ENCODE data around the gene PRDM16. TPM values are rescaled to one million over a fixed set of nuclear protein-coding genes. Genes with fewer than 3 reads are reported as not detected.

Gene PRDM16
- total RNA-seq, 1 experiment from 2014 or later: not detected

DNA sequence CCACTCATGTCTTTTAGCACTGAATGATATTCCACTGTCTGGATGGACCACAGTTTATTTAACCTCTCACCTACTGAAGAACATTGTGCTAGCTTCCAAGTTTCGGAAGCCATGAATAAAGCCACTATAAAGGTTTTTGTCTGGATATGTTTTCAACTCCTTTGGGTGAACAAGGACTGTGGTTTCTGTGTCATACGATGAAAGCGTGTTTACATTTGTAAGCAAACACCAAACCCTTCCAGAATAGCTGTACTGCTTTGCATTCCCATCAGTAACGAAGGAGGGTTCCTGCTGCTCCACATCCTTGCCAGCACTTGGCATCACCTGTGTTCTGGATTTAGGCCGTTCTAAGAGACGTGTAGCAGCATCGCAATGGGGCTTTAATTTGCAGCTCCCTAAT lies 374.8 kb downstream of the PRDM16 start:
- no peak for DNase-seq (ENCODE audit: low read depth)

DNA sequence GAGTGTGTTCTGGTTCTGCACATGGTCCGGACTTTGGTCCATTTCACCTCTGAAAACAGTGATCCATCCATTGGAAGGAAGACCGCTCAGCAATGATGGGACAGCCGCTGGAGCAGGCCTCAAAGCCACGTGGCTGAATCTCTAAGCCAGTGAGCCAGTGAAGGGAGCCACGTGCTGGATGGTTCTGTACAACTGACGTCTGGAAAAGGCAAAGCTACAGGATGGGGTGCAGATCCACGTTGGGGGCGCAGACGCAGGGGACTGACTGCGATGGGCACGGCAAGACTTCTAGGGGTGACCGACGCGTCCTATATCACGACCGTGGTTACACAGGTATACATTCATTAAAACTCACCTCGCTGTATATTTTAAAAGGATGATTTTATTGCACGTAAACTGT lies 375.3 kb downstream of the PRDM16 start:
- DNase-seq (ENCODE audit: low read depth): no peak

DNA sequence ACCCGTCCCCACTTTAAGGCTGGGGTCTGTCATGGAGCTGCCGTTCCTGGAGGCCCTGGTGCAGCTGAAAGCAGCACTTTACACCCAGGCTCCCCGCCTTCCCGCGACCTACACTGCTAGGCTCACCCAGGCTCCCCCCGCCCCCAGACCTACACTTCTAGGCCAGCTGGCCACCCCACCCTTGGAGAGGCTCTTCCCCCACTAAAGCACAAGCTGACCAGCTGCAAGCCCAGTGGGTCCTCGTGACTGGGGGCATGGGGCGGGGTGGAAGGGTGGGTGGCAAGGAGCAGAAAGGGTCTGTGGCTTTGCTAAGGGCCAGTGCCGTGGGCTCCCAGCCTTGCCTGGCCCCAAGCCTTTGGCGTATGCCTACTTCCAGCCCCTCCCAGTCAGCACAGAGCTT lies 375.7 kb downstream of the PRDM16 start:
- DNase-seq (ENCODE audit: low read depth): no peak

- DNase-seq (ENCODE audit: low read depth): no peak
Observed at GRCh38 chr1:3450202-3450863, 381.3 kb downstream of the PRDM16 start.

- DNase-seq (ENCODE audit: low read depth): no peak
Observed at GRCh38 chr1:3450983-3451382, 382.0 kb downstream of the PRDM16 start.

DNA sequence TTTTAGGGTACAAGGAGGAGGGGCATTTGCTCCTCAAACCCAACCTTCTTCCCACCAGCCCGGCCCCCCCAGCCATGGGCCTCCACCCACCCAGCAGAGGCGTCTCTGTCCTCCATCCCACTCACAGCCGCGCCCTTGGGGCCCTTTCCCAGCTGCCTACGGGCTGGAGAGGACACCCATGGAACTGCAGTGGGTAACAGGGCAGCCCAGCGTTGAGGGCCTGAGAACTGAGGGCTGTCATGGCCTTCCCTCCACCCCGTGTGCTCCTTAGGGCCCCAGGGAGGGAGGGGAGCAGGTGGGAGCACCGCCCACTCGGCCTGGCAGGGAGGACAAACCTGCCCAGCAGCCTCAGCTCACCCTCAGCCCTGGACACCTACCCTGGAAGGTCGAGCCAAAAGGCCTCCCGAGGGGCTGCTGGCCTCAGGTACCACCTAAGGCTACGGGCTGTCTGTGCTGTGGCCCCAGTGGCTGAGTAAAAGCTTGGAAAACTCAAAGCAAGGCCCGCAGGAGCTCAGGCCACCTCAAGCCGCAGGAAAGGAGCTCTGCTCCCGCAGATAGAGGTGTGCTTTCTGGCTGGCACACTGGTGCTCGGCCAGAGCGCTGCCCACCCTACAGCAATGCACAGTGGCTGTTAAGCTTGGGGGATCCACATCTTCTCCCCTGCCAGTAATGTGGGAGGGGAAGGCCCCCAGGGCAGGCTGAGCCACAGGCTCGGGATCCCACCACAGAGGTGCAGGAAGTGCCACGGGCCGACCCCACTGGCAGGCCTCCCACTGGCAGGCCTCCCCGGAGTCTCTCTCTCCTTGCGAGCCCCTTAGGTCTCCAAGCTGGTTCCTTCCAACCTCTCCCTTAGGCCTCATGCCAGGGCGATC lies 383.2 kb downstream of the PRDM16 start:
- DNase-seq (ENCODE audit: low read depth): no peak

- DNase-seq (ENCODE audit: low read depth): no peak
Observed at GRCh38 chr1:3452866-3453175, 383.8 kb downstream of the PRDM16 start.

- DNase-seq (ENCODE audit: low read depth): peak; percentile 43
Observed at GRCh38 chr1:3453203-3453761, 384.3 kb downstream of the PRDM16 start.

DNA sequence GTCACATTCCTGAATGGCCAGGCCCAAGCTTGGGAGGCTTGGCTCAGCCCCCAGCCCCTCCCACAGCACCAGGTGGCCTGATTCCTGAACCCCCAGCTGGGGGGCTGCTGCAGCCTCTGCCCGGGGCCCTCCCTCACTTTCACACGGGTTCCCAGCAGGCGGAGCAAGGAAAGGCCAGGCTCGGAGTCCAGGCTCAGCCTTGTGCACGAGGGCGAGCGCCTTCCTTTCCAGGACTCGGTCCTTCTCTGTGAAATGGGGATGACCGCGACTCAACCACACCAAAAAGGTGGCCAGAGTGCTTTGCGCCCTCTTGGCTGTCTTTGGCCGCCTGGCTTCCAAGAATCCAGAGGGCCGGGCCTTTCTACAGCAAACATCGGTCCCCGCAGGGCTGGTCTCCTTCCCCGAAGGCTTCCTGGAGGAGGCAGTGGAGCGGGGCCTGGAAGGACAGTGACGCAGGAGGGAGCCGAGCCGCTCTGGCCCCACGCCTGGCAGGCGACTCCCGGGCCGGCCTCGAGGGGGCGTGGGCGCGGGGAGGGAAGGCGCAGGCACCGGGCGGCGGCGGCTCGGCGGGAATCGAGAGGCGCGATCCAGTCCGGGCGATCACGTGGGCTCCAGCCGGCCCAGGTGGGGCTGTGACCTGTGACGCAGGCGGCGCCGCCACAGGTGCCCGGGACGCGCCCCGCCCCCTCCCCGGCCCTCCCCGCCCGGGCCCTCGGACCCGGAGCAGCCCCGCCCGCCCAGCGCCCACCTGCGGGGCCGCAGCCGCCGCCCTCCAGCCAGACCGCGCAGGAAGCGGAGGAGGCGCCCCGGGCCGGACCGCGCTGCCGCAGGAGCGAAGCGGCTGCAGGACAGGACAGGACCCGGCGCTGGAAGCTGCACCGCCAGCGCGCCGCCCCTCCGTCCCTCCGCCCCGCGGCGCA lies 385.1 kb downstream of the PRDM16 start, which contains the start of gene ARHGEF16:
Gene ARHGEF16, plus strand, starts transcription at position 775 of the 920 bp plus-strand sequence. CDS start 8,420 bp downstream, outside the sequence.
- no peak for DNase-seq (ENCODE audit: low read depth)

DNA sequence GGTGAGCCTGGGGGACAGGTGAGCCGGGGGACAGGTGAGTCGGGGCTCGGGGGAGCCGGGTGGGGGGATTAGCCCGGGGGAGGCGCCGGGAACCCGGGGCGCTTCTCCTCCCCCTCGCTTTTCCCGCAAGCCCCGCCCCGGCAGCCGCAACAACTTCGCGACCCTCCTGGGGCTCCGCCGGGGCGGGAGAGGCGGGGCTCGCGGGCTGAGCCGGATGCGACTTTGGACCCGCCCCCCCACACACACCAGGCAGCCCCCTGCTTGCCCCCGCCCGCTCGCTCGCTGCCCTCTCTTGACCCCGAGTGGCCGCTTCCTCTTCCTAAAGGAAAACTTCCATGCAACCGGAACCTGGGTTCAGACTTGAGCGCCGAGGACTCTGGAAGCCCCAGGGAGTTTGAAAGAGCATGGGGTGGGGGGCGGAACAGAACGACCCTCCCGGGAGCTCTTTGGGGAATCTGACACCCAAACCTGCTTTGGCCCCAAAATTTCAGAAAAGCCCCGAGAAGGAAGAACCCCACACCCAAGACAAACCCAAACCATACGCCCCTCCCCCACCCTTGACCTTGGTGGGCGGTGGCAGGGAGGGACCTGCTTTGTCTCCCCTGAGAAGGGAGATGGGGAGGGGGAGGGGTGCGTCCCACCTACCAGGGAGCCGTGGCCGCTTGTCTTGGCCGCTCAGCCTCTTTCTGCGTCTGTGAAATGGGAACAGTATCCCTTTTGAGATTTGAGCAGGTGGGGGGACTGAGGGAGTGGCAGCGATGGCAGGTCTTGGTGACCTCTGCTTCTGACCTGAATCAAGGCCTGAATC lies 386.0 kb downstream of the PRDM16 start:
- DNase-seq (ENCODE audit: low read depth): no peak

DNA sequence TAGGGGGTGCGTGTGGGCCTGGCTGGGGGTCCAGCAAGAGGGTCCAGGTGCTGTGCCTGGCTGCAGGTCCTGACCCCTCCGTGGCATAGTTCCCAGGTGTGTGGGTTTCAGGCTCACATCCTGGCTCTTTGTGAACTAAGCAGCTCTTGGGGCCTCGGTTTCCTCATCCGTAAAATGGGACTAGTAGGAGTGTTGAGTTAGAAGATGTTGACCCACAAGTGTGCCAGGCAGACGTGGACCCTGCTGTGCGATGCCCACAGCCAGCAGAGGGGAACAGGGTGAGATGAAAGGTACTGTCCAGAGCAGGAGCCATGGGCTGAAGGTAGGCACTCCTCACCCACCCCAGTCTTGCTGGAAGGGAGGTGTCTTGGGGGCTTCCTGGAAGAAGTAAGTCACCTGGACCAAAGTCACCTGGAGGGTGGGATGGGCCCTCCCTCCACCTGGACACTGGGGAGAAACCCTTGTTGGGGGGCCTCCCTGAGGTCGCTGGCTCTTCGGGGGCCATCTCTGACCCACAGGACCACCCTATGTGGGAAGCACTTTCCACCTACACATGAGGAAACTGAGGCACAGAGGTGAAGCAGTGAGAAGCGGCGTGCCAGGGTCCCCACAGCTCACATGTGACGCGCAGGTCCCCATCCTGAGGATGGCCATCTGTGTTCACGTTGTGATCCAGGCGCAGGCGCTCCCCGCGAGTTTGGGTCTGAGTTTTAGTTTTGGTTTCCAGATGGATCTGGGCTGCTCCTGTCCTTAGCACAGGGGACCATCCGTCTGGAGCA lies 386.9 kb downstream of the PRDM16 start:
- no peak for DNase-seq (ENCODE audit: low read depth)

GRCh38 chr1:3456449-3456963 lies 387.5 kb downstream of the PRDM16 start:
- DNase-seq (ENCODE audit: low read depth): no peak

DNA sequence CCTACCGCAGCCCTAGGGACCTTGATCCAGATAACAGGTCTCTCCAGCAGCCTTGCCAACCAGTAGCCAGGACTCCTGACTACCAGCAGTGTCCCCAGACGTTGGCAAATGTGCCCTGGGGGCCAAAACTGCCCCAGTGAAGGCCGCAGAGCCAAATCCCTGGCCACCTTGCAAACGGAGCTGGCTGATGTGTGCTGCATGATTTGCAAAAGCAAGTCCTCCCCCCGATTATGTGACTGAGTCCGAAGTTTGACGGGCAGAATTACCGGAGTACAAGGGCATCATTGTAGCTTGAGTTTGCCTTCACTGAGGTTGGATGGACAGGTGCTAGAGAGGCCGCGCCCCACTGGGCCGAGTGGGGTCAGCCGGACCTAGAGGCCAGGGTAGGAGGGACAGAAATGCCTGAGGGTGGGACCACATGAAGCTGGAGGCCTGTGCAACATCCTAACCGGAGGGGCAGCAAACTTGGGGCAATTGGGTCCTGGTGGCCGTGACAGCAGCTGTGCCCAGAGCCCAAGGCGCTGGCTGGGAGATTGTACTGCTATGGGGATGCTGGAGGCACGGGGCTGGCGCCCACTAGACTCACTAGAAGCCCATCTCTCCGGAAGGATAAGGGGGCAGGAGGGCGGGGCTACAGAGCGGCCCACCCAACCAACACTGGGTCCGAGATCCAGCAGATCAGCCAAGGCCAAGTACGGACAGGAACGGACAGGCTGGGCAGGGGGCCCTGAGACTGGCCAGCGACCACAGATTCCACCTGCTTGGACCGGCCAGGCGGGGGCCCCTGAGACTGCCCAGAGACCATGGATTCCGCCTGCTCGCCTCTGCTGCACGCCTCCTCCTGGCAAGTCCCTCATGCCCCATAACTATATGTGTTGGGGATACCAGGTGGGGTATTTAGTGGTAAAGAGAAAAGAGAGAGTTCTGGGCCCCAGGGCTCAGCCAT lies 388.2 kb downstream of the PRDM16 start:
- DNase-seq (ENCODE audit: low read depth): no peak

- DNase-seq (ENCODE audit: low read depth): no peak
Observed at GRCh38 chr1:3457910-3458883, 389.2 kb downstream of the PRDM16 start.

DNA sequence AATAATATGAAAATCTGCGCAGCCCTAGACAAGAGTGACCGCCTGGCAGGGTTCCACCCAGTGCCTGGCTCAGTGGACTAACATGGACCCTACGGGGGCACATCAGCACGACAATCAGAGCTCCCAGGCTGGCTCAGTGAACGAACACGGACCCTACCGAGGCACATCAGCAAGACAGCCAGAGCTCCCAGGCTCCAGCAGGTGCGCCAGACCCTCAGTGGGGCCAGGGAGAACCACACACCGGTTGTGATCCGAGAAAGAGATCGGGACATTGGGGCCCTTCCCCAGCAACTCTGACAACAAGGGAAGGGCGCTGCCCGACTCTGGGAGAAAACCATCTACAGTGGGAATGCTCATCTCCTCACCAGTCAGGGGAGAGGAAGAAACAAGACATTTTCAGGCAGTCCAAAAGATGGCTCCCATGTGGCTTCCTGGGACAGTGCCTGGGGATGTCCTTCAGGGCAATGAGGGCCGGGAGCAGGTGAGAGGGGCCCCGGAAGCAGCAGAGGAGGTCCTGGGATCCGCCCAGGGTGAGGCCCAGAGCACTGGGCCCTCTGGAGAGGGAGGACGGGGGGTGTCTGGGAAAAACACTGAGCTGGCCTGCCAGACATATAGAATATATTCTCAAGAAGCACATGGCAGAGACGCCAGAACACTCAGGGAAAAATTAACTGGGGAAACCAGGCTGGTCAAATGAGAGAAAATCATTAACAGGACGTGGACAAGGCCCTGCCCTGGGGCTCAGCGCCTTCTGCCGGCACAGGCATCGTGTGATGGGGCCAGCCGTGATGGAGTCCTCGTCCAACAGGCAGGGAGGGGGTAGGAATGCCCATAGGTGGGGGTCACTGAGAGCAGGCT lies 390.3 kb downstream of the PRDM16 start:
- no peak for DNase-seq (ENCODE audit: low read depth)

GRCh38 chr1:3459940-3460671 lies 391.1 kb downstream of the PRDM16 start:
- DNase-seq (ENCODE audit: low read depth): no peak

All from RPMI7951 (cell line).